ENCODE measurements around the gene OR6C68. TPM values are rescaled to one million over a fixed set of nuclear protein-coding genes. Genes with fewer than 3 reads are reported as not detected.

OR6C68 gene
- total and polyA plus RNA-seq, 4 donors, result not detected

GRCh38 chr12:55515696-55516095 is 23.5 kb downstream of the OR6C68 start:
- Histone ChIP-seq H3K27me3 (ENCODE audit: control insufficient read depth in 3 of 3, insufficient read depth in 3 of 3, low read length in 2 of 3) (no peaks in the 10 kb centered on the region), H3K4me3 (no peak overlapping the region), H3K9me3 (ENCODE audit: control insufficient read depth in 4 of 4, insufficient read depth in 3 of 4, low read length in 3 of 4) (peaks cover 0 to 3% (median 0%) of the 10 kb centered on the region in 4 donors), H3K4me1 (ENCODE audit: control insufficient read depth in 5 of 5, insufficient read depth in 5 of 5, low read length in 5 of 5) (no peaks in the 10 kb centered on the region), H3K27ac (ENCODE audit: low read depth in 1 of 2, low read length in 1 of 2) (no peak overlapping the region), H3K9ac (ENCODE audit: insufficient read depth in 1 of 2, low read length in 2 of 2) (no peak overlapping the region), H3K36me3 (ENCODE audit: control insufficient read depth in 4 of 4, insufficient read depth in 4 of 4, low read length in 4 of 4) (no peaks in the 10 kb centered on the region)
- 71 to 75% methylated on average over 1 of the region's 1 CpG for WGBS, 2 donors
- no peak for TF ChIP-seq CTCF (IDR thresholded peaks at IDR 0.05; ENCODE audit: control extremely low read depth, extremely low read depth)
- no peak for DNase-seq
- ATAC-seq (ENCODE audit: insufficient read depth, low FRiP score), result no peak

DNA sequence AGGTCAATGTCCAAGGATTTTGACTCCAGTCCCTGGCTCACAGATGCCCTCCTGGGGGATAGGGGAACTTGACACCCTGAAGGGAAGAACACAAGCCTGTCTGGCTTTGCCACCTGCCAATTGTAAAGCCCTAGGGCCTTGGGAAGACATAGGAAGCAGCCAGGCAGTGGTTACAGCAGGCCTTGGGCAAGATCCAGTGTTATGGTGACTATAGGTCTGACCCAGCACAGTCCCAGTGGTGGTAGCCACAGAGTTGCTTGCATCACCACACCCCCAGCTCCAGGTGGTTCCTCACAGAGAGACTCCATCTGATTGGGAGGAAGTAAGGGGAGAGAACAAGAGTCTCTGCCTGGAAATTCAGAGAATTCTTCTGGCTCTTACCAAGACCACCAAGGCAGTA is 24.2 kb downstream of the OR6C68 start:
- H3K27me3 ChIP-seq (ENCODE audit: control insufficient read depth in 3 of 3, insufficient read depth in 3 of 3, low read length in 2 of 3), result no peaks in the 10 kb centered on the region
- TF ChIP-seq CTCF (IDR thresholded peaks at IDR 0.05; ENCODE audit: control extremely low read depth, extremely low read depth), result no peak
- no peaks in the 10 kb centered on the region for H3K4me1 ChIP-seq (ENCODE audit: control insufficient read depth in 5 of 5, insufficient read depth in 5 of 5, low read length in 5 of 5)
- DNase-seq (no peak), ATAC-seq (ENCODE audit: insufficient read depth, low FRiP score) (no peak)
- no peak overlapping the region for H3K4me3 ChIP-seq
- no peaks in the 10 kb centered on the region for H3K36me3 ChIP-seq (ENCODE audit: control insufficient read depth in 4 of 4, insufficient read depth in 4 of 4, low read length in 4 of 4)
- peaks cover 0 to 3% (median 0%) of the 10 kb centered on the region in 4 donors for H3K9me3 ChIP-seq (ENCODE audit: control insufficient read depth in 4 of 4, insufficient read depth in 3 of 4, low read length in 3 of 4)
- H3K27ac ChIP-seq (ENCODE audit: low read depth in 1 of 2, low read length in 1 of 2), result no peak overlapping the region
- no peak overlapping the region for H3K9ac ChIP-seq (ENCODE audit: insufficient read depth in 1 of 2, low read length in 2 of 2)

Other genes with a start within 250 kb of the OR6C68 start
- not detected for gene OR6C74, start 247.8 kb upstream of the OR6C68 start, total RNA-seq
- not detected for gene OR6C74, start 247.8 kb upstream of the OR6C68 start, polyA plus RNA-seq
- gene OR6C6, start 195.8 kb upstream of the OR6C68 start, total RNA-seq, result not detected
- gene OR6C6, start 195.8 kb upstream of the OR6C68 start, polyA plus RNA-seq, result not detected
- gene OR6C1, start 178.0 kb upstream of the OR6C68 start, total RNA-seq, result not detected
- gene OR6C1, start 178.0 kb upstream of the OR6C68 start, polyA plus RNA-seq, result not detected
- gene OR6C3, start 161.6 kb upstream of the OR6C68 start, total RNA-seq, result not detected
- gene OR6C3, start 161.6 kb upstream of the OR6C68 start, polyA plus RNA-seq, result not detected
- gene OR6C75, start 129.4 kb upstream of the OR6C68 start, total RNA-seq, result not detected
- not detected for gene OR6C75, start 129.4 kb upstream of the OR6C68 start, polyA plus RNA-seq
- not detected for gene OR6C65, start 91.8 kb upstream of the OR6C68 start, total RNA-seq
- not detected for gene OR6C65, start 91.8 kb upstream of the OR6C68 start, polyA plus RNA-seq
- gene OR6C76, start 66.1 kb upstream of the OR6C68 start, total RNA-seq, result not detected
- not detected for gene OR6C76, start 66.1 kb upstream of the OR6C68 start, polyA plus RNA-seq
- gene OR6C2, start 48.3 kb upstream of the OR6C68 start, total RNA-seq, result under 1 TPM in 1 of 2 donors, not detected in 1; 0.14 TPM
- gene OR6C2, start 48.3 kb upstream of the OR6C68 start, polyA plus RNA-seq, result not detected
- gene OR6C70, start 22.2 kb upstream of the OR6C68 start, total RNA-seq, result not detected
- gene OR6C70, start 22.2 kb upstream of the OR6C68 start, polyA plus RNA-seq, result not detected
- gene OR6C4, start 57.2 kb downstream of the OR6C68 start, total RNA-seq, result not detected
- not detected for gene OR6C4, start 57.2 kb downstream of the OR6C68 start, polyA plus RNA-seq
- not detected for gene OR2AP1, start 80.1 kb downstream of the OR6C68 start, total RNA-seq
- gene OR2AP1, start 80.1 kb downstream of the OR6C68 start, polyA plus RNA-seq, result not detected
- not detected for gene OR10P1, start 144.5 kb downstream of the OR6C68 start, total RNA-seq
- not detected for gene OR10P1, start 144.5 kb downstream of the OR6C68 start, polyA plus RNA-seq
- gene ITGA7, start 215.5 kb downstream of the OR6C68 start, total RNA-seq, result 10 to 100 TPM; 13.5 to 28.4 TPM
- 10 to 100 TPM in 1 of 2 donors, 1 to 10 TPM in 1; 8.2 to 22.0 TPM for gene ITGA7, start 215.5 kb downstream of the OR6C68 start, polyA plus RNA-seq
- 100 to 1,000 TPM in 1 of 2 donors, 10 to 100 TPM in 1; 53.9 to 132 TPM for gene BLOC1S1, start 223.7 kb downstream of the OR6C68 start, total RNA-seq
- gene BLOC1S1, start 223.7 kb downstream of the OR6C68 start, polyA plus RNA-seq, result 100 to 1,000 TPM; 351 to 374 TPM
- 1 to 10 TPM; 4.4 to 5.4 TPM for gene RDH5, start 228.0 kb downstream of the OR6C68 start, total RNA-seq
- gene RDH5, start 228.0 kb downstream of the OR6C68 start, polyA plus RNA-seq, result 1 to 10 TPM; 3.1 to 3.4 TPM
- 1,000 to 10,000 TPM in 1 of 2 donors, 100 to 1,000 TPM in 1; 516 to 1,425 TPM for gene CD63, start 236.6 kb downstream of the OR6C68 start, total RNA-seq
- gene CD63, start 236.6 kb downstream of the OR6C68 start, polyA plus RNA-seq, result 1,000 to 10,000 TPM; 1,829 to 2,824 TPM